Cardiac muscle cell (in vitro differentiated cells and primary cell): Measurements from ENCODE around the gene MAPK10. TPM values are rescaled to one million over a fixed set of nuclear protein-coding genes. Genes with fewer than 3 reads are reported as not detected.
A peak's percentile ranks its signal among the peaks of the same experiment; 100 is the strongest.
"Not testable (repeated sequence)": the region's sequence is repeated elsewhere in the genome, so short reads cannot be mapped to it uniquely, and the experiment has no call there.

Experiments
- DNase-seq, 2 donors: peaks; one replicate each; pipeline versions ENCODE4 v3.0.0 to v3.0.0-alpha.2; 2010 to 2017; ENCODE audit warnings: low read depth in 1 of 2, low spot score in 1 of 2
- H3K27ac ChIP-seq: fragments of 200-600 bp; sonication (generic); 2 replicates; pipeline ENCODE4 v1.5.1; 2016
- H3K27me3 ChIP-seq: fragments of 200-600 bp; sonication (generic); 2 replicates; pipeline ENCODE4 v1.6.0; 2016; ENCODE audit warnings: control low read depth
- H3K36me3 ChIP-seq: fragments of 200-600 bp; sonication (generic); 2 replicates; pipeline ENCODE4 v1.5.1; 2016; ENCODE audit warnings: control low read depth
- H3K4me1 ChIP-seq: fragments of 200-600 bp; sonication (generic); 2 replicates; pipeline ENCODE4 v1.8.1; 2017; ENCODE audit warnings: low read depth, mild to moderate bottlenecking, mixed run types
- H3K4me3 ChIP-seq: fragments of 200-600 bp; sonication (generic); 2 replicates; pipeline ENCODE4 v1.5.1; 2016; ENCODE audit warnings: mild to moderate bottlenecking
- H3K9me3 ChIP-seq: fragments of 200-600 bp; sonication (generic); 2 replicates; pipeline ENCODE4 v1.5.1; 2017; ENCODE audit warnings: low read depth, mild to moderate bottlenecking, control low read depth
- polyA plus RNA-seq: library from polyadenylated mRNA; unstranded; fragments of >200 nt; fragmentation: Nextera tagmentation; extraction: Ambion mirVana; gene quantifications from 2 replicates; pipeline ENCODE4 v1.2.1, GENCODE V29; 2016
- total RNA-seq: library from RNA; depleted of rRNA; stranded (reverse); fragments of >200 nt; gene quantifications from 2 replicates; pipeline ENCODE4 v1.2.3, GENCODE V29; 2016
- TF ChIP-seq, protein P1 (sequence below): IDR thresholded peaks from 2 replicates; pipeline ENCODE4 v1.5.1; 2012; ENCODE audit warnings: low read depth, mild to moderate bottlenecking, low read length

The MAPK10 gene
- total and polyA plus RNA-seq, 2 experiments from 2014 or later: 13.9 to 22.8 TPM

DNA sequence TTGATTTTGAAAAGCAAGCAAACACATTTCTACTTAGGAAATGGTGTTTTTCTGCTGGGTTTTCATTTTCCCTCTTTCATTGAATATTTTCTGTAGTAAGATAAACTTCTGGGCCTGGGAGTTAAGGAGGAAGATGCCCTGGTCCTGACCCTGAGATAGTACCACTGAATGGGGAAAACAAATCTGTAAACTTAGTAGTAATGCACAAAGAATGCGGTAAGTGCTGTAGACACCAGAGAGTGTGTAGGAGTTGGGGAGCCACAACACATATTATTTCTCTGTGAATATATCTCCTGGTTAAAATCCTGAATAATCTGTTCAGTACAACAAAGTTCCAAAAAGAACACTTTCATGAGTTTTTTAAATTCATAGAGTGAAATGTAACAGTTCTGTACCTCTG, 178.3 kb downstream of the MAPK10 start:
- TF ChIP-seq, protein P1, sequence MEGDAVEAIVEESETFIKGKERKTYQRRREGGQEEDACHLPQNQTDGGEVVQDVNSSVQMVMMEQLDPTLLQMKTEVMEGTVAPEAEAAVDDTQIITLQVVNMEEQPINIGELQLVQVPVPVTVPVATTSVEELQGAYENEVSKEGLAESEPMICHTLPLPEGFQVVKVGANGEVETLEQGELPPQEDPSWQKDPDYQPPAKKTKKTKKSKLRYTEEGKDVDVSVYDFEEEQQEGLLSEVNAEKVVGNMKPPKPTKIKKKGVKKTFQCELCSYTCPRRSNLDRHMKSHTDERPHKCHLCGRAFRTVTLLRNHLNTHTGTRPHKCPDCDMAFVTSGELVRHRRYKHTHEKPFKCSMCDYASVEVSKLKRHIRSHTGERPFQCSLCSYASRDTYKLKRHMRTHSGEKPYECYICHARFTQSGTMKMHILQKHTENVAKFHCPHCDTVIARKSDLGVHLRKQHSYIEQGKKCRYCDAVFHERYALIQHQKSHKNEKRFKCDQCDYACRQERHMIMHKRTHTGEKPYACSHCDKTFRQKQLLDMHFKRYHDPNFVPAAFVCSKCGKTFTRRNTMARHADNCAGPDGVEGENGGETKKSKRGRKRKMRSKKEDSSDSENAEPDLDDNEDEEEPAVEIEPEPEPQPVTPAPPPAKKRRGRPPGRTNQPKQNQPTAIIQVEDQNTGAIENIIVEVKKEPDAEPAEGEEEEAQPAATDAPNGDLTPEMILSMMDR: no peak
- Histone ChIP-seq H3K27ac (no peak overlapping the region), H3K4me3 (no peak overlapping the region), H3K36me3 (no peaks in the 10 kb centered on the region), H3K4me1 (peaks cover 8% of the 10 kb centered on the region), H3K27me3 (no peaks in the 10 kb centered on the region), H3K9me3 (no peaks in the 10 kb centered on the region)
- peak in 1 of 2 donors; percentile 61 for DNase-seq

DNA sequence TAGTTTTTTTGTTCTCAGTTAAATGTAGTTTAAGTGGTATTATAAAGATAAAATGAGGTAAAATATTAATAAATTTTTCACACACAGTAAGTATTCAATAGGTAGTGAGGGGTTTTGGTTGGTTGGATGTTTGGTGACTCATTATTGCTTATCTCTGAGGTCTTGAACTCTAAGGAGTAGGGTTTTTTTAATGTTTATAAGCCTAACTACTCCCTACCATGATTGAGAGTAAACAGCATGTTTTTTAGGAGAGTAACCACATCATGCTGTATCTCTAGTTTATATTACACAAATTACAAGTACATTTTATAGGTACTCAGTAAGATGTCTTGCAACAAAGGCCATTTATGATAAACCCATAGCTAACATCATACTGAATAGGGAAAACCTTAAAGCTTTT, 181.6 kb downstream of the MAPK10 start:
- no peaks in the 10 kb centered on the region for H3K27me3 ChIP-seq
- no peaks in the 10 kb centered on the region for H3K4me1 ChIP-seq
- H3K27ac ChIP-seq: no peak overlapping the region
- no peak overlapping the region for H3K4me3 ChIP-seq
- DNase-seq: no peak
- H3K9me3 ChIP-seq: no peaks in the 10 kb centered on the region
- H3K36me3 ChIP-seq: no peaks in the 10 kb centered on the region
- TF ChIP-seq, protein P1: no peak

DNA sequence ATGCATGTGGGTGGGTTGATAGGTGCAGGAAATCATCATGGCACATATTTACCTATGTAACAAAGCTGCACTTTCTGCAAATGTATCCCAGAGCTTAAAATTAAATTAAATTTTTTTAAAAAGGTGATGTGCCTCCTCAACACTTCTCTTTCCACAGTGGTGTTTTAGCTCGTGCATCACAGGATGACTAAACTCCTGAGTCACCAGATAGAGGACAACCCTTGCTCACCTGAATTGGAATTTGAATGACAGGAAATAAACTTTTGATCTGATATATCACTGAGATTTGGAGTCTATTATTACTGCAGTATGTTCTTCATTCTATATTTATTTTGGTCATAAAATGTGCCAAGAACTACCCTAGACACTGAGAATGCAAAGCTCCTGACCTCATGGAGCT, 185.3 kb downstream of the MAPK10 start:
- no peaks in the 10 kb centered on the region for H3K4me1 ChIP-seq
- H3K36me3 ChIP-seq: no peaks in the 10 kb centered on the region
- H3K27me3 ChIP-seq: no peaks in the 10 kb centered on the region
- DNase-seq: no peak
- no peak overlapping the region for H3K27ac ChIP-seq
- H3K9me3 ChIP-seq: no peaks in the 10 kb centered on the region
- TF ChIP-seq, protein P1: no peak
- H3K4me3 ChIP-seq: no peak overlapping the region

DNA sequence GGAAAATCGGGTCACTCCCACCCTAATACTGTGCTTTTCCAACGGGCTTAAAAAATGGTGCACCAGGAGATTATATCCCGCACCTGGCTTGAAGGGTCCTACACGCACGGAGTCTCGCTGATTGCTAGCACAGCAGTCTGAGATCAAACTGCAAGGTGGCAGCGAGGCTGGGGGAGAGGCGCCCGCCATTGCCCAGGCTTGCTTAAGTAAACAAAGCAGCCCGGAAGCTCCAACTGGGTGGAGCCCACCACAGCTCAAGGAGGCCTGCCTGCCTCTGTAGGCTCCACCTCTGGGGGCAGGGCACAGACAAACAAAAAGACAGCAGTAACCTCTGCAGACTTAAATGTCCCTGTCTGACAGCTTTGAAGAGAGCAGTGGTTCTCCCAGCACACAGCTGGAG, 191.5 kb downstream of the MAPK10 start:
- not testable (repeated sequence) for H3K4me1 ChIP-seq, H3K4me3 ChIP-seq, H3K9me3 ChIP-seq, H3K36me3 ChIP-seq, DNase-seq, H3K27ac ChIP-seq, H3K27me3 ChIP-seq

DNA sequence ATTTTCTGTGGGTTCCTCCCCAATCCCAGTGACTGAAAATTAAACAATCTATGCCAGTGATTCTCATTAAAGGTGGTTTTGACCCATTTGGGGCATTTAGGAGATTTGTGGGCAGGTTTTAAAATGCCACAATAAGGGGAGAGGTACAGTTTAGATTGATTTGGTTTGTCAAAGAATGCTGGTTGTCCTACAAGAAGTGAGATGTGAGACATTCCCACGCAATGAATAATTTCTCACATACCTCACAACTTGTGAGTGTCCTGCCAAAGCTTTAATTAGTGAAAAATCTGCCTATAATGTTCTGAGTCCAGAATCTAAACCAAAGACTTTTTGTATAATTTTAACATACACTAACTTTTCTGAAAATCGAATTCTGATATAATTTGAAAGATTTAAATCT, 199.4 kb downstream of the MAPK10 start:
- TF ChIP-seq, protein P1: no peak
- no peaks in the 10 kb centered on the region for H3K9me3 ChIP-seq
- no peak overlapping the region for H3K27ac ChIP-seq
- H3K27me3 ChIP-seq: no peaks in the 10 kb centered on the region
- no peak for DNase-seq
- H3K4me1 ChIP-seq: no peaks in the 10 kb centered on the region
- H3K36me3 ChIP-seq: no peaks in the 10 kb centered on the region
- no peak overlapping the region for H3K4me3 ChIP-seq

DNA sequence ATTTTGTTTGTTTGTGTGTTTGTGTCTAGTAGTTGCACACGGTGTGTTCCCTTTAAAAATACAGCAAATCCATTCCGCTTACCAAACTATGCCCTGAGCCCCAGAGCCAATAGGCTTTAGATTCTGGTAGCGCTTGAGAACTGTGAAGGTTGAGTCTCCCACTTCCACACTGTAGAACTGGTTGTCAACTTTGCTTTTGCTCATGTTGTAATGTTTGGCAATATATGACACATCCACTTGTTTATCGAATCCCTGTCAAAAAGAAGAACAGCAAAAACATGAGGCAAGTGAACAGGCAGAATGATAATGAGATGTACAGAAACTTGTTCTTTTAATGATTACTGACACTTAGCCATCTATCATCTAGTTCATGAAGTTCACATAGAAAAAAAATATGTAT, 200.6 kb downstream of the MAPK10 start:
- no peaks in the 10 kb centered on the region for H3K9me3 ChIP-seq
- no peaks in the 10 kb centered on the region for H3K36me3 ChIP-seq
- H3K27ac ChIP-seq: no peak overlapping the region
- TF ChIP-seq, protein P1: no peak
- H3K4me1 ChIP-seq: no peaks in the 10 kb centered on the region
- H3K27me3 ChIP-seq: no peaks in the 10 kb centered on the region
- H3K4me3 ChIP-seq: no peak overlapping the region
- no peak for DNase-seq
